ENCODE data around the gene ANKRD33.
A peak's percentile ranks its signal among the peaks of the same experiment; 100 is the strongest.

The ANKRD33 gene

DNA sequence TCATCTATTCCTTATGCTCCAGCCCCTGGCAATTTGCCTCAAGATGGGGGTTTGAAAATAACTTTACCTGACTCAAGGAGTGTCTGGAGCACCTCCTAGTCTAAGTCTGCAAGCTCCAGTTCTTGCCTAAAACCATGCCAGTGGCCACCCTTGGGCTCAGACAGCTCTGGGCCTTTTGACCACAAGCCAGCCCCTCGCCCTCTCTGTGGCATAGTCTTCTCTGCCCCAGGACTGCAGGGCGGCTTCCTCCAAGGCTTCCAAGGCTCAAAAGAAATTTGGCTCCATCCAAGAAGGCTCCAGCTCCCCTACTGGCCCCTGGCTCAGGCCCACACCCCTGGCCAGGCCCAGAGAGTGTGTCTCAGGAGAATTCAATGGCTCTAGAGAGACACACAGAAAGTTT, 34.2 kb downstream of the ANKRD33 start:
- no peak for DNase-seq

DNA sequence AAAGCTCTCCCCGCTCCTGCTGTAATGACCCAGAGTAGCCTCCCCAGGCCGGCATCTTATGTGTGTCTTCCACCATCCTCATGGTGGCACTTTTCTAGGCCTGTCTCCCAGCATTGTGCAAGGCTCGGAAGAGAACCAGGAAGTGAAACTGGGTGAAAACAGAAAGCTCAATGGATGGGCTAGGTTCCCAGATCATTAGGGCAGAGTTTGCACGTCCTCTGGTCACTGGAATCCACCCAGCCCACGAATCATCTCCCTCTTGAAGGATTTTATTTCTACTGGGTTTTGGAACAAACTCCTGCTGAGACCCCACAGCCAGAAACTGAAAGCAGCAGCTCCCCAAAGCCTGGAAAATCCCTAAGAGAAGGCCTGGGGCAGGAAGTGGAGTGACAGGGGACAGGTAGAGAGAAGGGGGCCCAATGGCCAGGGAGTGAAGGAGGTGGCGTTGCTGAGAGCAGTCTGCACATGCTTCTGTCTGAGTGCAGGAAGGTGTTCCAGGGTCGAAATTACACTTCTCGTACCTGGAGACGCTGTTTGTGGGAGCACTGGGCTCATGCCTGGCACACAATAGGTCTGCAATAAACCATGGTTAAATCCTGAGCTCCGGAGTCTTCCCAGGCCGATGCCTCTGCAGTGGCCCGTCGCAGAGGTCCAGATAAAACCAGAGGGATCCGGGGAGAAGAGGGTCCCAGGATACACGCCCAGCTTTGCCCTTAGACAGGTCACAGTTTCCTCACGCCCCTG, 35.0 kb downstream of the ANKRD33 start:
- no peak for DNase-seq

DNA sequence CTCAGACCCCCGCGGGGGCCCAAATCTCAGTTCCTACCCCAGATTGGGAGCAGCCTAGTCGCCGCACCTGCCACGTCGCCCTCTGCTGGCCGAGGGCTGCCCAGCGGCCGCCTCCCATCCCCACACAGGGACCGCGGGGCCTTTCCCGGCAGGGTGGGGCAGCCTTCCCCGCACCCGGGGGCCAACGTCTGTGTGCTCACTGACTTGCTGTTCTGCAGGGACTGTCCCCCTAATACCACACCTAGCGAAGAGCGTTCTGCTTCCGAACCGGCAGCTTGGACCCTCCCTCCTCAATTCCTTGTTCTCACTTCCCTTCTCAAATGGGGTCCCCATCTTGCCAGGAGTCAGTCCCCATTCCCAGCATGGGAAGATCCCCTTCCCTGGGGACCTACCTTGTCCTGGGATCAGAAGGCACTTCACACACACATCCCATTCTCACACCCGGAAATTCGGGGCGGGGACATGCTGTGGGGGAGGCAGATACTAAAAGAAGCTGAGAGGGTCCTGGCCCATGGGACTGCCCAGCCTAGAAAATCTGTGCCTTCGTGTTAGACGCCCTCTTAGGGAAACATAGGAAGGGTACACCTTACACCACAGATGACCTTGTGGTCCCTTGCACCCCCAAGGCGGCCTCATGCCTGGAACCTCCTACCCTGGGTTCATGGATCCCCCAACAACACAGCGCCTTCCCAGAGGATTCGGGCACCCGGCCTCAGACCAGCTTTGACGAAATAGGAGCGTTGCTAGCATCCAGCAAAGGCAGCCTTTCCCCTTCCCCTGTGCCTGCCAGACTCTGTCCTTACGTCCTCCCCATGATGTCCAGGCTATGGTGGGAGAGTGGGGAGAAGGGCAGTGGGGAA, 35.8 kb downstream of the ANKRD33 start:
- no peak for DNase-seq

DNA sequence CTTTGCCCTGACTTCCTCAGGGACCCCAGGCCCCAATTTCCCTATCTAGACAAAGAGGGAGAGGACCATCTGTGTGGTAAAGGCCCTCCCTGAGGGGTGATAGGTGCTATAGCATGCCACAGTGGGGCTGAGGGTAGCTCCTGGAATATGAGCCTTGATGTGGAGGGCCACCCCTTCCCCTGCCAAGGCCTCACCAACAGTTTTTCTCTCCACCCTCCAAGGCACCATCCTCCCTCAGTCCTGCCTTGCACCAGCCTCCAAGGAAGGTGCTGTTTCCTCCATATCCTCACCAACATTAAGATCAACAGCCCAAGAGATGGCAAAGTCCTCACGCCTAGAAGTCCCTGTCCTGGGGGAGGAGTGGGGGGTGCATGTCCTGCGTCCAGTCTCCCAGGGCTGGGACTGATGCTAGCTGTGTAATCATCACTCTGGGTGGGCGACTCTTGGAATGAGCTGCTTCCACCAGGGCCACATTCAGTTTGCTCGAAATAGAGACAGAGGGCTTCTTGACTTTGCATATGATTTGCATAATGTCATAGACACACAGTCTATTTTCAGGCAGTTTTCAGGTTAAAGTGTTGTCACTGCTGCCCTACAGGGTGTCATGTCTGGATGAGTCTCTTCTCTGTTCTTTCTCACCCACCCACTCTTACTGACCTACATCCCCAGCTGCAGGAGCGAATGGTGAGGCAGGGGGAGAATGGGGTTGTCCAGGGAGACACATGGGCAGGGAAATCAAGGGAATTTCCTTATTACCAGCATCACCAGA, 36.8 kb downstream of the ANKRD33 start:
- DNase-seq: no peak

DNA sequence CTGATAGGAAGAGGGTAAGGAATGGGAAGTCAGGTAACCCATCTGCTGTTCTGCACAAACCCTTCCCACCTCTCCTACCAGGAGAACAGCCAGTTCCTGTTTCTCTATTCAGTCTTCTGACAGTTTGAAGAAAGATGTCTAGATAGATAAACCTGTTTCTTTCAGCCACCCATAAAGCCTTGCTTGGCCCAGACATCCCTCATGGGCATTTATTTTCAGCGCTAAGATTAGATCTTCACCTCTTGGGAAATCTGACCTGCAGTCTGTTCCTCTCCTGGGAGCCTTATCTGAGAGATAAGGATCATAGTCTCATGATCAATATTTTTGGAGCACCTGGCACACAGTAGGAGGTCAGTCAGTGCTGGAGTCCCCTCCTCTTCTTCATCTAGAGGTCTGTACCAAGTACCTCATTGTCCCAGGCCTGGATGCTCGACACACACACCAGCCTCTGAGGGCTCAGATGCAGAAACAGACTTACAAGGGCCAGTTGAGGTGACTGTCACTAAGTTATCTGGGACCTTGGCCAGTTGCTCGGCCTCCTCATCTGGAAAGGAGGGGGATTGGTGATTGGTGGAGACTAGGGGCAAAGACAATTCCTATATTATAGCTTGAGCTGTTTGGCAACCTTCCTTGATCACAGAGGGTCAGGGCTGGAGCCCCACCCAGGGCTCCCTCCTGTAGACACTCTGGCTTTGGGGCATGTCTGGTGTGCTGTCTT, 37.6 kb downstream of the ANKRD33 start:
- no peak for DNase-seq

GRCh38 chr12:51926064-51926632, 38.2 kb downstream of the ANKRD33 start:
- no peak for DNase-seq

GRCh38 chr12:51926718-51927117, 38.8 kb downstream of the ANKRD33 start:
- no peak for DNase-seq

GRCh38 chr12:51932218-51933076, 44.5 kb downstream of the ANKRD33 start:
- DNase-seq: no peak

GRCh38 chr12:51934080-51934479, 46.2 kb downstream of the ANKRD33 start:
- no peak for DNase-seq

GRCh38 chr12:51937926-51938325, 50.0 kb downstream of the ANKRD33 start:
- no peak for DNase-seq

DNA sequence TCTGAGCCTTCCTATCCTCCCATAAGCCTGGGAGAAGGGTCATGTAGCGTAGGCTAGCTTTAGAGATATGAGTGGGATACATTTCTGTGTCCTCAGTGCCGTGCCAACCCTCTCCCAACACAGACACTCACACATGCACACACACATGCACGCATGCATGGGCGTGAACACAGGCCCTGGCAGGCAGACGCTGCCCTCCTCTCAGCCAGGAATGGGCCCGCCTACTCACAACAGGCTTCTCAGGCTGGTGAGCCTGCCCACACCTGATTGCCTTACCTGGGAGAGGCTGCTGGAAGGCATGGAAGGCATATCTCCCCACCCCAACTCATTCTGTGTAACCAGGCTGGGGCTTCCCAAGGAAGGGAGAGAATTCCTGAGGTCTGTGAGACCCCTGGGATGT, 50.8 kb downstream of the ANKRD33 start:
- no peak for DNase-seq

DNA sequence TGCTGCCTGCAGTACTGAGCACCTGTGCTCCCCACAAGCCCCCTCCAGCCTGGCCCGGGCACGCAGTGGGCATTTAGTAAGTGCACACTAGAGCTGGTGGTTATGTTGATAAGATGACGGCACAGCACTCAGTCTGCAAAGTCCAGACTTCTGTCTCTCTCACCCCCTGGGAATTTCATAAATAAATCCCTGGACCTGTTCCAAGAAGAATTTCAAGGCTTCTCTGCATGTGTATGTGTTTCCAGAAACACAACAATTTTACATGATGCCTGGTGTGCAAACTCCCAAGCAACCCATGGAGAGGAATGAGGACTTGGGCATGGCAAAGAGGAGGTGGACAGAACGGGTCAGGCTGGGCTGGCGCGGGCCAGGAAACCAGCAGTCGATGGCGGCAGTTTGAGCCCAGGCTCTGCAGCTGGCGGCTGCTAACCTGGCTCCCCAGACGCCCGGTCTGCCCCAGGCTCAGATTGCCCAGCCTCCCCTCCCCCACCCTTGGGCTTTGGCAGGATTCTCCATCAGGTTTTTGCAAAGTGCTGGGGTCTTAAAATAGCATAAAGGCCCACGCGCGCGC, 53.2 kb downstream of the ANKRD33 start:
- DNase-seq: peak; percentile 73
